Stimulated activated CD8-positive, alpha-beta memory T cell treated with anti-CD3 and anti-CD28 coated beads, Interleukin-4, amount 100 ng/mL, for 24 hours (primary cell): ENCODE data around the gene KRTAP4-6.
"Not testable (repeated sequence)": the region's sequence is repeated elsewhere in the genome, so short reads cannot be mapped to it uniquely, and the experiment has no call there.

Experiments
- DNase-seq: peaks from one replicate; pipeline ENCODE4 v3.0.0-alpha.2; 2020; ENCODE audit warnings: low read depth

Gene KRTAP4-6

GRCh38 chr17:41147531-41148204 lies 7.3 kb upstream of the KRTAP4-6 start:
- no peak for DNase-seq

- no peak for DNase-seq
These were observed 4.9 kb upstream of the KRTAP4-6 start for GRCh38 chr17:41145261-41145660.

GRCh38 chr17:41144846-41145245 lies 4.5 kb upstream of the KRTAP4-6 start:
- DNase-seq, result no peak

GRCh38 chr17:41141361-41141760 lies 1.0 kb upstream of the KRTAP4-6 start:
- no peak for DNase-seq

GRCh38 chr17:41139865-41140264 lies 479 bp downstream of the KRTAP4-6 start:
- DNase-seq, result not testable (repeated sequence)

GRCh38 chr17:41133880-41134735 lies 6.2 kb downstream of the KRTAP4-6 start:
- DNase-seq, result no peak

GRCh38 chr17:41131979-41132378 lies 8.4 kb downstream of the KRTAP4-6 start:
- DNase-seq, result no peak

GRCh38 chr17:41127371-41127770 lies 13.0 kb downstream of the KRTAP4-6 start:
- no peak for DNase-seq

GRCh38 chr17:41126412-41126811 lies 13.9 kb downstream of the KRTAP4-6 start:
- DNase-seq, result no peak

GRCh38 chr17:41125064-41125463 lies 15.3 kb downstream of the KRTAP4-6 start:
- DNase-seq, result no peak

- DNase-seq, result not testable (repeated sequence)
These were observed 16.4 kb downstream of the KRTAP4-6 start, which contains the start of gene KRTAP4-12 for GRCh38 chr17:41123991-41124371. Gene KRTAP4-12 (minus strand): TSS chr17:41124182. CDS start chr17:41124122, 60 bp downstream.

- DNase-seq, result not testable (repeated sequence)
These were observed 16.9 kb downstream of the KRTAP4-6 start for GRCh38 chr17:41123292-41123990.

- no peak for DNase-seq
These were observed 18.6 kb downstream of the KRTAP4-6 start for GRCh38 chr17:41121742-41122141.

GRCh38 chr17:41119696-41120690 lies 20.4 kb downstream of the KRTAP4-6 start:
- DNase-seq, result not testable (repeated sequence)

- DNase-seq, result no peak
These were observed 21.6 kb downstream of the KRTAP4-6 start for GRCh38 chr17:41118721-41119120.

- DNase-seq, result not testable (repeated sequence)
These were observed 22.4 kb downstream of the KRTAP4-6 start, which contains the start of gene KRTAP4-11 for GRCh38 chr17:41117846-41118386. Gene KRTAP4-11 (minus strand): TSS chr17:41118373. CDS start chr17:41118315, 58 bp downstream.

- DNase-seq, result no peak
These were observed 24.0 kb downstream of the KRTAP4-6 start for GRCh38 chr17:41116297-41116696.

GRCh38 chr17:41111151-41111885 lies 29.0 kb downstream of the KRTAP4-6 start:
- no peak for DNase-seq

- not testable (repeated sequence) for DNase-seq
These were observed 31.5 kb downstream of the KRTAP4-6 start for GRCh38 chr17:41108728-41109386.
